H1 (cell line): ENCODE measurements around the gene KRT13. TPM values are rescaled to one million over a fixed set of nuclear protein-coding genes. Genes with fewer than 3 reads are reported as not detected.

ENCODE experiments used
- CTCF ChIA-PET: fragments of 300-600 bp; sonication (Branson Sonifier 250); formaldehyde crosslinking; loops from one replicate; lab custom pipeline; 2021; ENCODE audit not compliant: partially characterized antibody; lab: Charles Lee
- POLR2A ChIA-PET: fragments of 300-600 bp; sonication (Branson Sonifier 250); formaldehyde crosslinking; loops from one replicate; lab custom pipeline; 2021; ENCODE audit warnings: inconsistent platforms; ENCODE audit not compliant: partially characterized antibody; lab: Charles Lee
- DNase-seq, 2 experiments: peaks; one replicate each; pipeline versions ENCODE4 v3.0.0 to v3.0.0-alpha.2; 2010 to 2022; ENCODE audit warnings: low spot score in 2 of 2, low read depth in 1 of 2, mixed read lengths in 1 of 2
- FAIRE-seq: peaks from 2 replicates; lab custom pipeline; 2011; peaks lifted over from hg19 to GRCh38; lab: Jason Lieb, UNC
- H2AFZ ChIP-seq: 2 replicates; pipeline ENCODE4 v1.8.1; 2012; ENCODE audit warnings: low read length, inconsistent platforms
- H2AK5ac ChIP-seq: 2 replicates; pipeline ENCODE4 v1.6.1; 2013; ENCODE audit warnings: low read depth, low read length
- H2BK120ac ChIP-seq: replicated peaks from 2 replicates; pipeline ENCODE3; 2013; ENCODE audit warnings: low read depth, low read length, inconsistent platforms
- H2BK12ac ChIP-seq: 2 replicates; pipeline ENCODE4 v1.6.1; 2013; ENCODE audit warnings: low read depth, low read length
- H2BK15ac ChIP-seq: 2 replicates; pipeline ENCODE4 v1.6.1; 2013; ENCODE audit warnings: low read length
- H2BK20ac ChIP-seq: 2 replicates; pipeline ENCODE4 v1.6.1; 2013; ENCODE audit warnings: low read length
- H2BK5ac ChIP-seq: 2 replicates; pipeline ENCODE4 v1.6.1; 2013; ENCODE audit warnings: low read depth, low read length
- H3K14ac ChIP-seq: 2 replicates; pipeline ENCODE4 v1.6.1; 2013; ENCODE audit warnings: inconsistent platforms; ENCODE audit not compliant: insufficient read length
- H3K18ac ChIP-seq: 2 replicates; pipeline ENCODE4 v1.6.1; 2013; ENCODE audit warnings: low read length; ENCODE audit errors: extremely low read depth
- H3K23ac ChIP-seq: 2 replicates; pipeline ENCODE4 v1.6.1; 2013; ENCODE audit warnings: inconsistent platforms; ENCODE audit not compliant: insufficient read length
- H3K23me2 ChIP-seq: 2 replicates; pipeline ENCODE4 v1.6.1; 2013; ENCODE audit warnings: low read depth, low read length
- H3K27ac ChIP-seq: 2 replicates; pipeline ENCODE4 v1.6.1; 2011; ENCODE audit warnings: low read depth, low read length, inconsistent platforms
- H3K27me3 ChIP-seq, 4 experiments: replicated peaks in 1 of 4; 1 replicate in 1 of 4; 2 replicates in 3 of 4; pipeline versions ENCODE4 v1.6.1 to v1.8.1; 2011 to 2013; ENCODE audit warnings: low read length in 3 of 4, mild to moderate bottlenecking in 3 of 4, inconsistent platforms in 2 of 4, mixed read lengths in 2 of 4, moderate library complexity in 1 of 4; ENCODE audit not compliant: control insufficient read depth in 3 of 4, insufficient read depth in 3 of 4; ENCODE audit errors: extremely low read depth in 1 of 4
- H3K36me3 ChIP-seq, 4 experiments: 2 replicates each; pipeline versions ENCODE4 v1.6.1 to v1.8.1; 2011 to 2013; ENCODE audit warnings: mild to moderate bottlenecking in 4 of 4, low read length in 3 of 4, moderate library complexity in 2 of 4, control low read depth in 1 of 4, inconsistent platforms in 1 of 4; ENCODE audit not compliant: insufficient read depth in 4 of 4, control insufficient read depth in 2 of 4
- H3K4ac ChIP-seq: replicated peaks from 2 replicates; pipeline ENCODE3; 2013; ENCODE audit warnings: low read length, low read depth, mixed read lengths, inconsistent platforms; ENCODE audit not compliant: insufficient read length
- H3K4me1 ChIP-seq, 4 experiments: replicated peaks in 1 of 4; 1 replicate in 1 of 4; 2 replicates in 3 of 4; pipeline versions ENCODE4 v1.6.1 to v1.8.1; 2011 to 2013; ENCODE audit warnings: low read length in 3 of 4, inconsistent platforms in 2 of 4, mixed read lengths in 1 of 4; ENCODE audit not compliant: insufficient read depth in 4 of 4, control insufficient read depth in 3 of 4
- H3K4me2 ChIP-seq, 2 experiments: 2 replicates each; pipeline versions ENCODE4 v1.6.1 to v1.8.1; 2011 to 2013; ENCODE audit warnings: low read depth in 2 of 2, low read length in 2 of 2, control low read depth in 1 of 2, inconsistent platforms in 1 of 2, mild to moderate bottlenecking in 1 of 2; ENCODE audit not compliant: insufficient read depth in 1 of 2
- H3K4me3 ChIP-seq, 4 experiments: fragments of 200-600, 300-600 bp in 1 of 4; sonication (generic), shearing (Covaris generic), sonication (Bioruptor Twin) in 1 of 4; 2 replicates each; pipeline versions ENCODE4 v1.5.1 to v1.8.1; 2011 to 2016; ENCODE audit warnings: low read length in 4 of 4, low read depth in 3 of 4, control low read depth in 2 of 4, inconsistent platforms in 2 of 4, mild to moderate bottlenecking in 2 of 4, mixed read lengths in 1 of 4, moderate library complexity in 1 of 4; ENCODE audit not compliant: insufficient read depth in 2 of 4; ENCODE audit errors: extremely low read depth in 1 of 4
- H3K56ac ChIP-seq: replicated peaks from 2 replicates; pipeline ENCODE3; 2013; ENCODE audit warnings: low read depth, mild to moderate bottlenecking, mixed read lengths, low read length, inconsistent platforms; ENCODE audit not compliant: insufficient read length
- H3K79me1 ChIP-seq: 2 replicates; pipeline ENCODE4 v1.6.1; 2013; ENCODE audit warnings: low read depth, low read length, control low read depth
- H3K79me2 ChIP-seq, 2 experiments: 2 replicates each; pipeline versions ENCODE4 v1.6.1 to v1.8.1; 2012 to 2013; ENCODE audit warnings: low read length in 2 of 2, mild to moderate bottlenecking in 2 of 2, inconsistent platforms in 1 of 2; ENCODE audit not compliant: insufficient read depth in 2 of 2, control insufficient read depth in 1 of 2
- H3K9ac ChIP-seq, 4 experiments: replicated peaks in 1 of 4; 1 replicate in 1 of 4; 2 replicates in 3 of 4; pipeline versions ENCODE4 v1.6.1 to v1.8.1; 2011 to 2013; ENCODE audit warnings: low read depth in 3 of 4, low read length in 3 of 4, control low read depth in 2 of 4, mild to moderate bottlenecking in 2 of 4, moderate library complexity in 2 of 4, inconsistent platforms in 1 of 4; ENCODE audit errors: extremely low read depth in 1 of 4
- H3K9me3 ChIP-seq, 2 experiments: 2 replicates each; pipeline versions ENCODE4 v1.6.1 to v1.8.1; 2012 to 2013; ENCODE audit warnings: mild to moderate bottlenecking in 2 of 2, moderate library complexity in 2 of 2, control low read depth in 1 of 2, inconsistent platforms in 1 of 2, low read depth in 1 of 2, low read length in 1 of 2, mixed read lengths in 1 of 2; ENCODE audit not compliant: insufficient read depth in 2 of 2
- H4K20me1 ChIP-seq, 2 experiments: replicated peaks in 1 of 2; 2 replicates each; pipeline versions ENCODE3 to v1.8.1; 2011 to 2013; ENCODE audit warnings: inconsistent platforms in 2 of 2, low read length in 2 of 2, mild to moderate bottlenecking in 1 of 2; ENCODE audit not compliant: insufficient read depth in 2 of 2, control insufficient read depth in 1 of 2
- H4K5ac ChIP-seq: 2 replicates; pipeline ENCODE4 v1.6.1; 2013; ENCODE audit warnings: low read length, low read depth, mixed read lengths, inconsistent platforms; ENCODE audit not compliant: insufficient read length
- H4K8ac ChIP-seq: 2 replicates; pipeline ENCODE4 v1.8.0; 2013; ENCODE audit warnings: mild to moderate bottlenecking, moderate library complexity, low read length, inconsistent platforms; ENCODE audit not compliant: insufficient read depth; ENCODE audit errors: extremely low read depth
- H4K91ac ChIP-seq: replicated peaks from 2 replicates; pipeline ENCODE3; 2013; ENCODE audit warnings: low read length, mixed read lengths, inconsistent platforms; ENCODE audit not compliant: insufficient read length
- BACH1 ChIP-seq: IDR thresholded peaks from 2 replicates; pipeline ENCODE4 v1.6.1; 2012; ENCODE audit warnings: low read length, improper control_type of control experiment
- EZH2 ChIP-seq: fragments of 200-600 bp; sonication (generic); IDR thresholded peaks from 2 replicates; pipeline ENCODE4 v1.7.1; 2012; ENCODE audit warnings: low read depth, mild to moderate bottlenecking, moderate library complexity, low read length, inconsistent platforms; ENCODE audit not compliant: severe bottlenecking
- GTF2F1 ChIP-seq: IDR thresholded peaks from 2 replicates; pipeline ENCODE4 v1.6.1; 2012; ENCODE audit warnings: low read depth, low read length, improper control_type of control experiment, borderline replicate concordance
- KDM4A ChIP-seq: IDR thresholded peaks from one replicate; pipeline ENCODE4 v1.7.1; 2012; ENCODE audit warnings: low read depth, mild to moderate bottlenecking, moderate library complexity, low read length, inconsistent platforms; ENCODE audit not compliant: severe bottlenecking
- MAFK ChIP-seq: IDR thresholded peaks from 2 replicates; pipeline ENCODE4 v1.6.1; 2012; ENCODE audit warnings: low read depth, mild to moderate bottlenecking, improper control_type of control experiment, low read length
- RNF2 ChIP-seq: fragments of 200-900, 300-1000 bp; sonication (generic); IDR thresholded peaks from 2 replicates; pipeline ENCODE4 v1.7.1; 2016; ENCODE audit warnings: borderline replicate concordance, low read depth, mild to moderate bottlenecking, antibody characterized with exemption, low read length; ENCODE audit not compliant: poor library complexity, severe bottlenecking; ENCODE audit errors: missing control alignments
- SIN3A ChIP-seq, 2 experiments: IDR thresholded peaks in 1 of 2; conservative IDR thresholded peaks in 1 of 2; 2 replicates each; pipeline ENCODE4 v1.6.1; 2011 to 2012; ENCODE audit warnings: low read length in 2 of 2, improper control_type of control experiment in 1 of 2, low read depth in 1 of 2, mild to moderate bottlenecking in 1 of 2
- SIRT6 ChIP-seq: IDR thresholded peaks from one replicate; pipeline ENCODE4 v1.7.1; 2012; ENCODE audit warnings: low read length, inconsistent platforms
- SP2 ChIP-seq: IDR thresholded peaks from 2 replicates; pipeline ENCODE4 v1.6.1; 2012; ENCODE audit warnings: mild to moderate bottlenecking, low read length, inconsistent platforms
- SP4 ChIP-seq: IDR thresholded peaks from 2 replicates; pipeline ENCODE4 v1.6.1; 2012; ENCODE audit warnings: low read length, inconsistent platforms
- SRF ChIP-seq: IDR thresholded peaks from 2 replicates; pipeline ENCODE4 v1.6.1; 2011; ENCODE audit warnings: mild to moderate bottlenecking, low read depth, low read length, moderate library complexity
- TAF1 ChIP-seq: IDR thresholded peaks from 2 replicates; pipeline ENCODE4 v1.6.1; 2011; ENCODE audit warnings: mild to moderate bottlenecking, low read depth, low read length
- TAF7 ChIP-seq: optimal IDR thresholded peaks from 2 replicates; pipeline ENCODE3; 2011; ENCODE audit warnings: low read depth, mild to moderate bottlenecking, inconsistent platforms, low read length, moderate library complexity, borderline replicate concordance
- TEAD4 ChIP-seq: IDR thresholded peaks from 2 replicates; pipeline ENCODE4 v1.6.1; 2012; ENCODE audit warnings: low read depth, low read length, inconsistent platforms, mixed read lengths
- WGBS, 2 experiments: shearing (Covaris generic) in 1 of 2; methylation state at CpG; one replicate each; pipeline versions ENCODE4 v1.1.6 to v1.1.7; 2013 to 2015; ENCODE audit warnings: low lambda C conversion rate in 2 of 2, mixed read lengths in 2 of 2, inconsistent platforms in 1 of 2, low coverage in 1 of 2, missing lambda C conversion rate in 1 of 2; ENCODE audit not compliant: insufficient replicate concordance in 2 of 2, insufficient coverage in 1 of 2, insufficient read length in 1 of 2; ENCODE audit errors: extremely low coverage in 1 of 2, missing lambda C conversion rate in 1 of 2; 5-methylcytosine and 5-hydroxymethylcytosine counted together
- polyA plus RNA-seq, 7 experiments: library from polyadenylated mRNA; depleted of rRNA in 3 of 7; stranded (reverse) in 5 of 7; unstranded in 2 of 7; fragments of >200 nt in 5 of 7; fragments of 200-250 nt in 2 of 7; gene quantifications; 1 replicate in 5 of 7; 2 replicates in 1 of 7; 4 replicates in 1 of 7; pipeline versions ENCODE4 v1.2.1 to v1.2.3, GENCODE V29; 2011 to 2013; ENCODE audit warnings: missing spikeins in 2 of 7, mixed read lengths in 2 of 7
- total RNA-seq: library from RNA; stranded (reverse); fragmentation: NEBNext Ultra II Directional; extraction: Animal tissue kit (Norgen Biotek cat#: 25700); gene quantifications from 2 replicates; pipeline ENCODE4 v1.2.1, GENCODE V29; 2021

KRT13 gene
- total and polyA plus RNA-seq, 2 of the 8 experiments (the other 6 are each of a cell fraction or from before 2014, with no cell fraction given) = 0.09 TPM; not detected in 1

GRCh38 chr17:41516830-41517283 lies 11.4 kb upstream of the KRT13 start:
- no peaks in the 10 kb centered on the region for H3K79me2 ChIP-seq
- H3K36me3 ChIP-seq = no peaks in the 10 kb centered on the region
- no peak overlapping the region for H3K18ac ChIP-seq
- H4K8ac ChIP-seq = no peak overlapping the region
- H3K4ac ChIP-seq = no peak overlapping the region
- no peak overlapping the region for H4K91ac ChIP-seq
- no peak overlapping the region for H3K23ac ChIP-seq
- H2BK15ac ChIP-seq = no peak overlapping the region
- H2BK5ac ChIP-seq = no peak overlapping the region
- H3K56ac ChIP-seq = no peak overlapping the region
- no peaks in the 10 kb centered on the region; the same call in 1 of the 2 replicates for H3K23me2 ChIP-seq
- ChIA-PET POLR2A (interaction anchor here (8.0 kb wide), 1 partner anchor 12 kb away, joined by 69 read pairs; the partner anchor contains the start of gene KRT19), CTCF (interaction anchor here (0.8 to 4.3 kb wide), 6 partner anchors 11 to 150 kb away, joined by 3 to 30 read pairs (median 3); partner anchors contain the start of gene KRT19)
- no peak overlapping the region for H4K5ac ChIP-seq
- H3K4me3 ChIP-seq = no peak overlapping the region
- FAIRE-seq (no peak), DNase-seq (no peak)
- no peaks in the 10 kb centered on the region; a peak in 1 of 7 replicates for H3K27me3 ChIP-seq
- no peak overlapping the region for H2BK120ac ChIP-seq
- 93% methylated on average over 12 of the region's 14 CpGs; no CpG with 5 or more reads in 1 of the 2 experiments for WGBS, 2 experiments
- no peak overlapping the region for H2AFZ ChIP-seq
- H3K79me1 ChIP-seq = no peaks in the 10 kb centered on the region
- no peak overlapping the region for H3K27ac ChIP-seq
- H3K4me2 ChIP-seq = no peak overlapping the region
- no peak overlapping the region for H2BK20ac ChIP-seq
- no peaks in the 10 kb centered on the region for H4K20me1 ChIP-seq
- H2AK5ac ChIP-seq = no peak overlapping the region
- H3K4me1 ChIP-seq = peaks cover 0 to 11% (median 3%) of the 10 kb centered on the region in 4 experiments; a peak in 5 of 7 replicates
- H3K9me3 ChIP-seq = no peaks in the 10 kb centered on the region
- no peak overlapping the region for H3K14ac ChIP-seq
- no peak overlapping the region for H3K9ac ChIP-seq
- H2BK12ac ChIP-seq = 0 out of 2 replicates have a peak overlapping the region, but pooled peaks have one; percentile 7
- TF ChIP-seq KDM4A (no peak), RNF2 (no peak), BACH1 (no peak), GTF2F1 (no peak), TAF1 (no peak), MAFK (no peak), EZH2 (no peak), SP2 (no peak), SP4 (no peak), SIRT6 (no peak), TAF7 (no peak), TEAD4 (no peak), SRF (no peak), SIN3A (conservative IDR thresholded peaks at IDR 0.05 in 1 of 2, IDR thresholded peaks at IDR 0.05 in 1 of 2; ENCODE audit: low read depth in 1 of 2, low read length in 2 of 2) (no peak)
